Measurements from ENCODE around the gene IHH.

IHH gene

GRCh38 chr2:219038600-219038999 is 22.1 kb downstream of the IHH start:
- no peaks in the 10 kb centered on the region for H3F3A ChIP-seq (ENCODE audit: insufficient read depth)
- no peak overlapping the region for H3K4me3 ChIP-seq (ENCODE audit: insufficient read depth, low read length, poor library complexity, severe bottlenecking)
- H3K9me3 ChIP-seq (ENCODE audit: insufficient read depth, low read length) = no peaks in the 10 kb centered on the region
- no peak overlapping the region for H2AFZ ChIP-seq (ENCODE audit: low read depth, low read length, severe bottlenecking)
- no peak overlapping the region for H3K4me2 ChIP-seq (ENCODE audit: low read depth, low read length, poor library complexity, severe bottlenecking)
- no peak overlapping the region for H3K27ac ChIP-seq (ENCODE audit: low read depth, low read length)
- H3K27me3 ChIP-seq (ENCODE audit: low read length) = no peaks in the 10 kb centered on the region
- no peaks in the 10 kb centered on the region for H3K79me2 ChIP-seq (ENCODE audit: insufficient read depth, low read length)
- no peak for TF ChIP-seq EZH2phosphoT487 (conservative IDR thresholded peaks at IDR 0.05; ENCODE audit: low read length)
- H3K9me2 ChIP-seq (replicated peaks; ENCODE audit: insufficient read depth, low read length) = no peaks in the 10 kb centered on the region
- no peaks in the 10 kb centered on the region for H3K36me3 ChIP-seq (ENCODE audit: low read length)
- no peaks in the 10 kb centered on the region for H4K20me1 ChIP-seq (ENCODE audit: low read depth, low read length)
- no peak overlapping the region for H3K9ac ChIP-seq (ENCODE audit: low read length)

GRCh38 chr2:219037783-219038499 is 22.8 kb downstream of the IHH start:
- H3K36me3 ChIP-seq (ENCODE audit: low read length) = no peaks in the 10 kb centered on the region
- no peaks in the 10 kb centered on the region for H3K27me3 ChIP-seq (ENCODE audit: low read length)
- H3K4me2 ChIP-seq (ENCODE audit: low read depth, low read length, poor library complexity, severe bottlenecking) = no peak overlapping the region
- H3K9ac ChIP-seq (ENCODE audit: low read length) = no peak overlapping the region
- no peaks in the 10 kb centered on the region for H3K9me2 ChIP-seq (replicated peaks; ENCODE audit: insufficient read depth, low read length)
- H3F3A ChIP-seq (ENCODE audit: insufficient read depth) = no peaks in the 10 kb centered on the region
- H3K27ac ChIP-seq (ENCODE audit: low read depth, low read length) = no peak overlapping the region
- no peaks in the 10 kb centered on the region for H4K20me1 ChIP-seq (ENCODE audit: low read depth, low read length)
- TF ChIP-seq EZH2phosphoT487 (conservative IDR thresholded peaks at IDR 0.05; ENCODE audit: low read length) (no peak), CTCF (IDR thresholded peaks at IDR 0.05; ENCODE audit: insufficient read depth, low read length, poor library complexity, severe bottlenecking) (no peak)
- H3K9me3 ChIP-seq (ENCODE audit: insufficient read depth, low read length) = no peaks in the 10 kb centered on the region
- no peak overlapping the region for H3K4me3 ChIP-seq (ENCODE audit: insufficient read depth, low read length, poor library complexity, severe bottlenecking)
- H3K79me2 ChIP-seq (ENCODE audit: insufficient read depth, low read length) = no peaks in the 10 kb centered on the region
- no peak overlapping the region for H2AFZ ChIP-seq (ENCODE audit: low read depth, low read length, severe bottlenecking)

- Histone ChIP-seq H3K4me2 (ENCODE audit: low read depth, low read length, poor library complexity, severe bottlenecking) (no peak overlapping the region), H3F3A (ENCODE audit: insufficient read depth) (no peaks in the 10 kb centered on the region), H3K79me2 (ENCODE audit: insufficient read depth, low read length) (no peaks in the 10 kb centered on the region), H3K9ac (ENCODE audit: low read length) (no peak overlapping the region), H3K4me3 (ENCODE audit: insufficient read depth, low read length, poor library complexity, severe bottlenecking) (no peak overlapping the region), H3K9me3 (ENCODE audit: insufficient read depth, low read length) (no peaks in the 10 kb centered on the region), H2AFZ (ENCODE audit: low read depth, low read length, severe bottlenecking) (no peak overlapping the region), H3K27me3 (ENCODE audit: low read length) (no peaks in the 10 kb centered on the region), H3K9me2 (replicated peaks; ENCODE audit: insufficient read depth, low read length) (no peaks in the 10 kb centered on the region), H3K36me3 (ENCODE audit: low read length) (no peaks in the 10 kb centered on the region), H4K20me1 (ENCODE audit: low read depth, low read length) (no peaks in the 10 kb centered on the region), H3K27ac (ENCODE audit: low read depth, low read length) (no peak overlapping the region)
- no peak for TF ChIP-seq EZH2phosphoT487 (conservative IDR thresholded peaks at IDR 0.05; ENCODE audit: low read length)
- TF ChIP-seq CTCF (IDR thresholded peaks at IDR 0.05; ENCODE audit: insufficient read depth, low read length, poor library complexity, severe bottlenecking) = no peak
Measured at GRCh38 chr2:219035942-219036341, 24.8 kb downstream of the IHH start.

GRCh38 chr2:219034823-219035222 is 25.9 kb downstream of the IHH start:
- no peaks in the 10 kb centered on the region for H3K27me3 ChIP-seq (ENCODE audit: low read length)
- no peak overlapping the region for H2AFZ ChIP-seq (ENCODE audit: low read depth, low read length, severe bottlenecking)
- H3K4me3 ChIP-seq (ENCODE audit: insufficient read depth, low read length, poor library complexity, severe bottlenecking) = no peak overlapping the region
- H3K4me2 ChIP-seq (ENCODE audit: low read depth, low read length, poor library complexity, severe bottlenecking) = no peak overlapping the region
- no peaks in the 10 kb centered on the region for H3K36me3 ChIP-seq (ENCODE audit: low read length)
- H3F3A ChIP-seq (ENCODE audit: insufficient read depth) = no peaks in the 10 kb centered on the region
- no peak overlapping the region for H3K9ac ChIP-seq (ENCODE audit: low read length)
- no peak overlapping the region for H3K27ac ChIP-seq (ENCODE audit: low read depth, low read length)
- H4K20me1 ChIP-seq (ENCODE audit: low read depth, low read length) = no peaks in the 10 kb centered on the region
- no peaks in the 10 kb centered on the region for H3K9me3 ChIP-seq (ENCODE audit: insufficient read depth, low read length)
- H3K9me2 ChIP-seq (replicated peaks; ENCODE audit: insufficient read depth, low read length) = no peaks in the 10 kb centered on the region
- no peaks in the 10 kb centered on the region for H3K79me2 ChIP-seq (ENCODE audit: insufficient read depth, low read length)
- TF ChIP-seq EZH2phosphoT487 (conservative IDR thresholded peaks at IDR 0.05; ENCODE audit: low read length) = no peak
- TF ChIP-seq CTCF (IDR thresholded peaks at IDR 0.05; ENCODE audit: insufficient read depth, low read length, poor library complexity, severe bottlenecking) = no peak
